ENCODE data around the gene ADAMTS12.

- TF ChIP-seq CTCF (optimal IDR thresholded peaks at IDR 0.05 in 1 of 3, IDR thresholded peaks at IDR 0.05 in 1 of 3, conservative IDR thresholded peaks at IDR 0.05 in 1 of 3; ENCODE audit: extremely low read depth in 1 of 3, insufficient read depth in 2 of 3, low read length in 3 of 3) (no peak), EZH2 (IDR thresholded peaks at IDR 0.05; ENCODE audit: low read length) (no peak)
Observed at GRCh38 chr5:33745101-33745770, 146.6 kb downstream of the ADAMTS12 start.
